A549 (cell line): ENCODE results near the gene MPHOSPH8.

ENCODE experiments used
- BHLHE40 ChIP-seq: IDR thresholded peaks from 2 replicates; pipeline ENCODE4 v1.6.1; 2012; ENCODE audit warnings: low read depth, low read length, inconsistent platforms
- EP300 ChIP-seq, 2 experiments: fragments of >200 bp; sonication (Bioruptor Twin); formaldehyde crosslinking; IDR thresholded peaks; 2 replicates in 1 of 2; 3 replicates in 1 of 2; pipeline ENCODE4 v1.6.1; 2016 to 2017
- ESRRA ChIP-seq: fragments of 150-350 bp; IDR thresholded peaks from 2 replicates; pipeline ENCODE4 v1.6.1; 2014; ENCODE audit warnings: mild to moderate bottlenecking, low read length, borderline replicate concordance
- GATA3 ChIP-seq: IDR thresholded peaks from 2 replicates; pipeline ENCODE4 v1.6.1; 2012; ENCODE audit warnings: borderline replicate concordance
- MYC ChIP-seq: IDR thresholded peaks from 2 replicates; pipeline ENCODE4 v1.6.1; 2012; ENCODE audit warnings: mild to moderate bottlenecking, inconsistent platforms, low read length, improper control_type of control experiment, borderline replicate concordance
- NR3C1 ChIP-seq: fragments of >200 bp; sonication (Bioruptor Twin); formaldehyde crosslinking; IDR thresholded peaks from 3 replicates; pipeline ENCODE4 v1.6.1; 2017
- POLR2A ChIP-seq: IDR thresholded peaks from 2 replicates; pipeline ENCODE4 v1.6.1; 2012; ENCODE audit warnings: mild to moderate bottlenecking, low read length
- RFX5 ChIP-seq: fragments of 450-650 bp; IDR thresholded peaks from 2 replicates; pipeline ENCODE4 v1.7.1; 2014; ENCODE audit warnings: antibody characterized with exemption, mild to moderate bottlenecking, moderate library complexity
- SMC3 ChIP-seq: fragments of >200 bp; sonication (Bioruptor Twin); formaldehyde crosslinking; IDR thresholded peaks from 3 replicates; pipeline ENCODE4 v1.6.1; 2018; ENCODE audit warnings: inconsistent platforms
- ZFP36 ChIP-seq: fragments of 450-650 bp; IDR thresholded peaks from 2 replicates; pipeline ENCODE4 v1.6.1; 2014; ENCODE audit warnings: borderline replicate concordance; ENCODE audit not compliant: partially characterized antibody
- TF ChIP-seq, protein P1 (sequence below): fragments of >200 bp; sonication (Bioruptor Twin); formaldehyde crosslinking; IDR thresholded peaks from 3 replicates; pipeline ENCODE4 v1.5.1; 2016
- TF ChIP-seq, protein P2 (sequence below): fragments of 150-350 bp; IDR thresholded peaks from 2 replicates; pipeline ENCODE4 v1.6.1; 2014; ENCODE audit warnings: low read depth, mild to moderate bottlenecking, low read length
- TF ChIP-seq, protein P3 (sequence below): fragments of >200 bp; sonication (Bioruptor Twin); formaldehyde crosslinking; IDR thresholded peaks from 3 replicates; pipeline ENCODE4 v1.6.1; 2016

DNA sequence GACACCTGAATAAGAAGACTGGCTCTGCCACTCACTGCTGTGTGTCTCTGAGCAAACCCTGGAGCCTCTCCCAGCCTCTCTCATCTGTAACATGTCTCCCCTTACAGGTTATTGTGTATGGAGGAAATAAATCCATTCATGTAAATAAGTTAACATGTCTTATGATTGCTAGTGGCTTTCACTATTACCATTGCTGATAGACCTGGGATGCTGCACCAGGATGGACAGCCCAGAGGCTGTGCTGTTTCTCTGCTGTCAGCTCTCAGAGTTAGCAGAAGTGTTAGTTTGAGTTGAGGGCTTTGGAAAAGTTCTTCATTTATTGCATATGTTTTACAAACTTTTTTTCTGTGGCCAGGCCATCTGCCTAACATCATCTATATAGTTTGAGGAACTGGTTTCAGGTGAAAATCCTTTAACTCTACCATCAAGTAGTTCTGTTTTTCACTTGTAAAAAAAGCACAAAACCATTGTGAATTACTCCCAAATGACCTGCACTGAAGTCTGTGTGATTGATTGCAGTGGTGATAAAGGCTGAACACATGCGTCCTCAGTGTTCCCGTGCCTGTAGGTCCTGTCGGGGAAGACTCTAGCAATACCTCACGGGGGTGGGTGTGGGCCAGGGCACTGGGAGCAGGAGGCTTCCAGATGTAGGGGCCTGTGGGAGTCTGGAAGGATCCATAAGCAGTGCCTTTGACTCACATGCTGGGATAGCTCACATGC, 24.6 kb downstream of the MPHOSPH8 start:
- TF ChIP-seq, protein P1, sequence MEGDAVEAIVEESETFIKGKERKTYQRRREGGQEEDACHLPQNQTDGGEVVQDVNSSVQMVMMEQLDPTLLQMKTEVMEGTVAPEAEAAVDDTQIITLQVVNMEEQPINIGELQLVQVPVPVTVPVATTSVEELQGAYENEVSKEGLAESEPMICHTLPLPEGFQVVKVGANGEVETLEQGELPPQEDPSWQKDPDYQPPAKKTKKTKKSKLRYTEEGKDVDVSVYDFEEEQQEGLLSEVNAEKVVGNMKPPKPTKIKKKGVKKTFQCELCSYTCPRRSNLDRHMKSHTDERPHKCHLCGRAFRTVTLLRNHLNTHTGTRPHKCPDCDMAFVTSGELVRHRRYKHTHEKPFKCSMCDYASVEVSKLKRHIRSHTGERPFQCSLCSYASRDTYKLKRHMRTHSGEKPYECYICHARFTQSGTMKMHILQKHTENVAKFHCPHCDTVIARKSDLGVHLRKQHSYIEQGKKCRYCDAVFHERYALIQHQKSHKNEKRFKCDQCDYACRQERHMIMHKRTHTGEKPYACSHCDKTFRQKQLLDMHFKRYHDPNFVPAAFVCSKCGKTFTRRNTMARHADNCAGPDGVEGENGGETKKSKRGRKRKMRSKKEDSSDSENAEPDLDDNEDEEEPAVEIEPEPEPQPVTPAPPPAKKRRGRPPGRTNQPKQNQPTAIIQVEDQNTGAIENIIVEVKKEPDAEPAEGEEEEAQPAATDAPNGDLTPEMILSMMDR = no peak
- TF ChIP-seq POLR2A (no peak), ESRRA (no peak), ZFP36 (no peak), GATA3 (no peak), RFX5 (no peak), NR3C1 (no peak), BHLHE40 (no peak), MYC (no peak), EP300 (IDR thresholded peaks at IDR 0.05) (no peak), SMC3 (no peak)
- TF ChIP-seq, protein P2, sequence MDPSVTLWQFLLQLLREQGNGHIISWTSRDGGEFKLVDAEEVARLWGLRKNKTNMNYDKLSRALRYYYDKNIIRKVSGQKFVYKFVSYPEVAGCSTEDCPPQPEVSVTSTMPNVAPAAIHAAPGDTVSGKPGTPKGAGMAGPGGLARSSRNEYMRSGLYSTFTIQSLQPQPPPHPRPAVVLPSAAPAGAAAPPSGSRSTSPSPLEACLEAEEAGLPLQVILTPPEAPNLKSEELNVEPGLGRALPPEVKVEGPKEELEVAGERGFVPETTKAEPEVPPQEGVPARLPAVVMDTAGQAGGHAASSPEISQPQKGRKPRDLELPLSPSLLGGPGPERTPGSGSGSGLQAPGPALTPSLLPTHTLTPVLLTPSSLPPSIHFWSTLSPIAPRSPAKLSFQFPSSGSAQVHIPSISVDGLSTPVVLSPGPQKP = no peak
- TF ChIP-seq, protein P3, sequence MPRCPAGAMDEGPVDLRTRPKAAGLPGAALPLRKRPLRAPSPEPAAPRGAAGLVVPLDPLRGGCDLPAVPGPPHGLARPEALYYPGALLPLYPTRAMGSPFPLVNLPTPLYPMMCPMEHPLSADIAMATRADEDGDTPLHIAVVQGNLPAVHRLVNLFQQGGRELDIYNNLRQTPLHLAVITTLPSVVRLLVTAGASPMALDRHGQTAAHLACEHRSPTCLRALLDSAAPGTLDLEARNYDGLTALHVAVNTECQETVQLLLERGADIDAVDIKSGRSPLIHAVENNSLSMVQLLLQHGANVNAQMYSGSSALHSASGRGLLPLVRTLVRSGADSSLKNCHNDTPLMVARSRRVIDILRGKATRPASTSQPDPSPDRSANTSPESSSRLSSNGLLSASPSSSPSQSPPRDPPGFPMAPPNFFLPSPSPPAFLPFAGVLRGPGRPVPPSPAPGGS = no peak
